GM12892 (cell line): Measurements from ENCODE around the gene OPRM1.

Source experiments
- POLR2A ChIP-seq: IDR thresholded peaks from 2 replicates; pipeline ENCODE4 v1.6.1; 2011; ENCODE audit warnings: low read depth, low read length, control low read depth
- POLR2AphosphoS5 ChIP-seq: IDR thresholded peaks from 2 replicates; pipeline ENCODE4 v1.6.1; 2011; ENCODE audit warnings: low read depth, low read length, control low read depth
- TAF1 ChIP-seq: IDR thresholded peaks from 2 replicates; pipeline ENCODE4 v1.6.1; 2011; ENCODE audit warnings: low read depth, mild to moderate bottlenecking, control low read depth, low read length, borderline replicate concordance

- TF ChIP-seq POLR2A (no peak), POLR2AphosphoS5 (no peak), TAF1 (no peak)
Observed at GRCh38 chr6:154230393-154230792, 191.4 kb downstream of the OPRM1 start.
